Stimulated activated CD4-positive, alpha-beta T cell treated with anti-CD3 and anti-CD28 coated beads, Interleukin-15, amount 100 ng/mL, for 1 hour (primary cell): ENCODE results near the gene UQCRC2.
"Not testable (repeated sequence)": the region's sequence is repeated elsewhere in the genome, so short reads cannot be mapped to it uniquely, and the experiment has no call there.

Source experiments
- DNase-seq, 2 donors: peaks; one replicate each; pipeline ENCODE4 v3.0.0-alpha.2; 2020; ENCODE audit warnings: low read depth in 1 of 2, low spot score in 1 of 2

UQCRC2 gene

GRCh38 chr16:21952793-21953540 is at the start of gene UQCRC2:
TSS of gene UQCRC2 (plus strand) at chr16:21953361. CDS start at chr16:21953424, 63 bp downstream.
- DNase-seq, result peak; percentile 69 to 73

- not testable (repeated sequence) for DNase-seq
These were observed 20.5 kb upstream of the UQCRC2 start for GRCh38 chr16:21932650-21933049.

GRCh38 chr16:21933316-21933715 is 19.8 kb upstream of the UQCRC2 start:
- not testable (repeated sequence) for DNase-seq

GRCh38 chr16:21933790-21934189 is 19.4 kb upstream of the UQCRC2 start:
- DNase-seq, result not testable (repeated sequence)

GRCh38 chr16:21936216-21936615 is 16.9 kb upstream of the UQCRC2 start:
- not testable (repeated sequence) for DNase-seq

GRCh38 chr16:21937336-21937829 is 15.8 kb upstream of the UQCRC2 start:
- DNase-seq, result no peak

GRCh38 chr16:21940570-21940969 is 12.6 kb upstream of the UQCRC2 start:
- DNase-seq, result no peak

GRCh38 chr16:21943571-21943970 is 9.6 kb upstream of the UQCRC2 start:
- DNase-seq, result no peak

- DNase-seq, result no peak
These were observed 6.1 kb upstream of the UQCRC2 start for GRCh38 chr16:21946889-21947635.

GRCh38 chr16:21949713-21950260 is 3.4 kb upstream of the UQCRC2 start:
- DNase-seq, result no peak

GRCh38 chr16:21950782-21951521 is 2.2 kb upstream of the UQCRC2 start:
- DNase-seq, result no peak

- DNase-seq, result peak; percentile 38 to 58
These were observed 945 bp upstream of the UQCRC2 start for GRCh38 chr16:21952040-21952792.

- DNase-seq, result no peak
These were observed 361 bp downstream of the UQCRC2 start for GRCh38 chr16:21953541-21953902.

- DNase-seq, result no peak
These were observed 4.7 kb downstream of the UQCRC2 start for GRCh38 chr16:21957714-21958346.

GRCh38 chr16:21959050-21959449 is 5.9 kb downstream of the UQCRC2 start:
- DNase-seq, result no peak

GRCh38 chr16:21962475-21962874 is 9.3 kb downstream of the UQCRC2 start:
- DNase-seq, result no peak

- no peak for DNase-seq
These were observed 10.7 kb downstream of the UQCRC2 start for GRCh38 chr16:21963887-21964286.

GRCh38 chr16:21964353-21964752 is 11.2 kb downstream of the UQCRC2 start:
- no peak for DNase-seq

- no peak for DNase-seq
These were observed 18.7 kb downstream of the UQCRC2 start for GRCh38 chr16:21971856-21972255.

GRCh38 chr16:21973945-21974344 is 20.8 kb downstream of the UQCRC2 start:
- no peak for DNase-seq
